ENCODE results near the gene LPCAT3. TPM values are rescaled to one million over a fixed set of nuclear protein-coding genes. Genes with fewer than 3 reads are reported as not detected.

LPCAT3 gene
- polyA plus RNA-seq, 2 of the 4 experiments (the other 2 are of a cell fraction), result 42.8 to 53.4 TPM

DNA sequence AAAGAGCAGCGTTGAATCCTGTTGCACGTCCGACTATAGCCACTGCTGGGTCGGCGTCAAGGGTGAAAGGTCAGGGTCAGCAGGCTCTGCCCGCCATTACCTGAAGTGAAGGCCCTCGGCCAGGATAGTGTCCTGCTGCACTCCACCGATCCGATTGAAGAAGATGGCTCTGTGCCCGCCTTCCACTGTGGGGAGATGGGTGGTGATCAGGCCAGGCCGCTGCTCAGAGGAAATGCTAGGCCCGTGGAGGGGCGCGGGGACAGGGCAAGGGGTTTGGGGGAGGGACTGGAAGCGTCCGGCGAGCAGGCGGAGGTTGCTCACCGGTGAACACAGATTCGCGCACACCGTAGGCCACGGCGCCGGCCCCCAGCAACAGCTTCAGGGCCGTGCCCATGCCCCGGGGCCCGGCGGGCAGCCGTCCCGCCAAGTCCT is 48.2 kb downstream of the LPCAT3 start:
- Histone ChIP-seq H3K4me1 (peaks cover 33% of the 10 kb centered on the region), H3K4me2 (peak overlapping the region; percentile 73), H3K4me3 (peak overlapping the region; percentile 80), H3K9me3 (no peaks in the 10 kb centered on the region), H3K27ac (peak overlapping the region; percentile 89 to 97)
- ChIA-PET POLR2A (interaction anchor here (1.0 to 1.6 kb wide), 2 partner anchors 9 to 26 kb away, joined by 5 to 7 read pairs; partner anchors contain the start of genes C12orf57 and RNU7-1), CTCF (interaction anchor here (1.3 to 3.6 kb wide), 3 partner anchors 24 to 139 kb away, joined by 3 to 44 read pairs (median 10); partner anchors contain the start of genes C12orf57, C1RL and RNU7-1)
- TF ChIP-seq, protein P1, sequence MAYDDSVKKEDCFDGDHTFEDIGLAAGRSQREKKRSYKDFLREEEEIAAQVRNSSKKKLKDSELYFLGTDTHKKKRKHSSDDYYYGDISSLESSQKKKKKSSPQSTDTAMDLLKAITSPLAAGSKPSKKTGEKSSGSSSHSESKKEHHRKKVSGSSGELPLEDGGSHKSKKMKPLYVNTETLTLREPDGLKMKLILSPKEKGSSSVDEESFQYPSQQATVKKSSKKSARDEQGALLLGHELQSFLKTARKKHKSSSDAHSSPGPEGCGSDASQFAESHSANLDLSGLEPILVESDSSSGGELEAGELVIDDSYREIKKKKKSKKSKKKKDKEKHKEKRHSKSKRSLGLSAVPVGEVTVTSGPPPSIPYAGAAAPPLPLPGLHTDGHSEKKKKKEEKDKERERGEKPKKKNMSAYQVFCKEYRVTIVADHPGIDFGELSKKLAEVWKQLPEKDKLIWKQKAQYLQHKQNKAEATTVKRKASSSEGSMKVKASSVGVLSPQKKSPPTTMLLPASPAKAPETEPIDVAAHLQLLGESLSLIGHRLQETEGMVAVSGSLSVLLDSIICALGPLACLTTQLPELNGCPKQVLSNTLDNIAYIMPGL (CRISPR knock-in tag; IDR thresholded peaks at IDR 0.05; ENCODE audit: borderline replicate concordance), result 0 out of 2 replicates have a peak, but pooled peaks have one; percentile 40
- TF ChIP-seq HOXB13 (CRISPR knock-in tag; IDR thresholded peaks at IDR 0.05; ENCODE audit: low read depth), result no peak
- TF ChIP-seq HDAC2 (IDR thresholded peaks at IDR 0.05), result no peak
- no peak for TF ChIP-seq EHMT2 (IDR thresholded peaks at IDR 0.05; ENCODE audit: low read depth)
- 0 out of 2 replicates have a peak, but pooled peaks have one; percentile 33 for TF ChIP-seq POLR2A (IDR thresholded peaks at IDR 0.05; ENCODE audit: low read length)
- WGBS (ENCODE audit: missing lambda C conversion rate), result 0% methylated on average over 24 of the region's 31 CpGs
- peak; percentile 61 to 63 for ATAC-seq
- FAIRE-seq, result no peak
- DNase-seq (ENCODE audit: low read depth in 1 of 2, low spot score in 1 of 2), result peak in 1 of 2 experiments; percentile 36

DNA sequence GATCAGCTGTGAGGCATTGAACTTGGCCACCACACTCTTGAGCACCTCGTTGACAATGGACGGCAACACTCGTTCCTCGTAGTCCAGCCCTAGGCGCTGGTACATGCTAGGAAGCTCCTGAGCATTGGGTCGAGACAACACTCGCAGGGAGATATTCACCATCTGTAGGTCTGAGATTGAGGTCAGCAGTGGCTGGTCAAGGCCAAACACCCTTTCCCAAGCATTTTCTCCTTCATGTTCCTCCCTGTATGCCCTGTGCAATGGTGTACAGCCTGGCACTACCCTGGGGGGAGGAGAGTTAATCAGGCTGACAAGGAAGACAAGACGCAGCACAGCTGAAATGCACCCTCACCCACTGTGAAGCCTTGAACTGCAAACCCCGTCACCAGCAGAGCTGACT is 49.9 kb downstream of the LPCAT3 start:
- Histone ChIP-seq H3K4me3 (no peak overlapping the region; the same call in 2 of the 3 replicates), H3K4me1 (peaks cover 38% of the 10 kb centered on the region), H3K9me3 (no peaks in the 10 kb centered on the region), H3K27ac (0 out of 6 replicates have a peak overlapping the region, but pooled peaks of 1 of the 2 experiments have one; percentile 7), H3K4me2 (peak overlapping the region; percentile 73)
- ATAC-seq (no peak), FAIRE-seq (no peak), DNase-seq (ENCODE audit: low read depth in 1 of 2, low spot score in 1 of 2) (no peak)
- 89% methylated on average over 9 of the region's 9 CpGs for WGBS (ENCODE audit: missing lambda C conversion rate)
- POLR2A ChIA-PET, result interaction anchor here (1.5 kb wide), 1 partner anchor 24 kb away, joined by 4 read pairs; the partner anchor contains the start of genes C12orf57 and RNU7-1
- TF ChIP-seq HEYL (CRISPR knock-in tag; IDR thresholded peaks at IDR 0.05), result no peak
- no peak for TF ChIP-seq ZSCAN20 (CRISPR knock-in tag; IDR thresholded peaks at IDR 0.05)
- no peak for TF ChIP-seq USF2 (IDR thresholded peaks at IDR 0.05)
- TF ChIP-seq BHLHE40 (IDR thresholded peaks at IDR 0.05; ENCODE audit: low read depth, low read length), result no peak
- TF ChIP-seq TP53 (CRISPR knock-in tag; IDR thresholded peaks at IDR 0.05), result no peak
- TF ChIP-seq POLR2A (IDR thresholded peaks at IDR 0.05; ENCODE audit: low read length), result no peak
- TF ChIP-seq BCL3 (IDR thresholded peaks at IDR 0.05), result no peak
- no peak for TF ChIP-seq KDM5A (IDR thresholded peaks at IDR 0.05)
- no peak for TF ChIP-seq RNF2 (IDR thresholded peaks at IDR 0.05; ENCODE audit: borderline replicate concordance, low read depth)
- no peak for TF ChIP-seq EP300 (IDR thresholded peaks at IDR 0.05)
- TF ChIP-seq EHF (CRISPR knock-in tag; IDR thresholded peaks at IDR 0.05), result no peak
- TF ChIP-seq MAZ (IDR thresholded peaks at IDR 0.05; ENCODE audit: borderline replicate concordance, low read depth, low read length), result no peak
- TF ChIP-seq RARB (CRISPR knock-in tag; IDR thresholded peaks at IDR 0.05), result no peak
- no peak for TF ChIP-seq NFE2L2 (conservative IDR thresholded peaks at IDR 0.05; ENCODE audit: low read length)
- TF ChIP-seq CEBPB (IDR thresholded peaks at IDR 0.05), result no peak
- TF ChIP-seq, protein P2, sequence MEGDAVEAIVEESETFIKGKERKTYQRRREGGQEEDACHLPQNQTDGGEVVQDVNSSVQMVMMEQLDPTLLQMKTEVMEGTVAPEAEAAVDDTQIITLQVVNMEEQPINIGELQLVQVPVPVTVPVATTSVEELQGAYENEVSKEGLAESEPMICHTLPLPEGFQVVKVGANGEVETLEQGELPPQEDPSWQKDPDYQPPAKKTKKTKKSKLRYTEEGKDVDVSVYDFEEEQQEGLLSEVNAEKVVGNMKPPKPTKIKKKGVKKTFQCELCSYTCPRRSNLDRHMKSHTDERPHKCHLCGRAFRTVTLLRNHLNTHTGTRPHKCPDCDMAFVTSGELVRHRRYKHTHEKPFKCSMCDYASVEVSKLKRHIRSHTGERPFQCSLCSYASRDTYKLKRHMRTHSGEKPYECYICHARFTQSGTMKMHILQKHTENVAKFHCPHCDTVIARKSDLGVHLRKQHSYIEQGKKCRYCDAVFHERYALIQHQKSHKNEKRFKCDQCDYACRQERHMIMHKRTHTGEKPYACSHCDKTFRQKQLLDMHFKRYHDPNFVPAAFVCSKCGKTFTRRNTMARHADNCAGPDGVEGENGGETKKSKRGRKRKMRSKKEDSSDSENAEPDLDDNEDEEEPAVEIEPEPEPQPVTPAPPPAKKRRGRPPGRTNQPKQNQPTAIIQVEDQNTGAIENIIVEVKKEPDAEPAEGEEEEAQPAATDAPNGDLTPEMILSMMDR (IDR thresholded peaks at IDR 0.05), result no peak
- TF ChIP-seq CHD2 (IDR thresholded peaks at IDR 0.05; ENCODE audit: low read length, partially characterized antibody), result no peak
- TF ChIP-seq, protein P3, sequence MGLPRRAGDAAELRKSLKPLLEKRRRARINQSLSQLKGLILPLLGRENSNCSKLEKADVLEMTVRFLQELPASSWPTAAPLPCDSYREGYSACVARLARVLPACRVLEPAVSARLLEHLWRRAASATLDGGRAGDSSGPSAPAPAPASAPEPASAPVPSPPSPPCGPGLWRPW (IDR thresholded peaks at IDR 0.05), result no peak
- CTCF ChIA-PET, result interaction anchor here (0.7 to 3.6 kb wide), 16 partner anchors 11 to 144 kb away, joined by 3 to 44 read pairs (median 5); partner anchors contain the start of genes C12orf57, C1RL, RNU7-1 and SPSB2
